KMS-11 (cell line): Measurements from ENCODE around the gene SORCS2.

Experiments
- H2AFZ ChIP-seq: fragments of 200-600 bp; sonication (generic); 2 replicates; pipeline ENCODE4 v1.6.1; 2016; ENCODE audit warnings: antibody characterized with exemption, mixed run types, low read depth
- H3K27ac ChIP-seq: fragments of 200-600 bp; sonication (generic); 2 replicates; pipeline ENCODE4 v1.6.1; 2016; ENCODE audit warnings: mild to moderate bottlenecking, mixed run types
- H3K27me3 ChIP-seq: fragments of 200-600 bp; sonication (generic); 2 replicates; pipeline ENCODE4 v1.6.1; 2017; ENCODE audit warnings: mild to moderate bottlenecking, low read depth, mixed run types, moderate library complexity; ENCODE audit not compliant: insufficient read depth
- H3K36me3 ChIP-seq: fragments of 200-600 bp; sonication (generic); 2 replicates; pipeline ENCODE4 v1.6.1; 2017; ENCODE audit warnings: mild to moderate bottlenecking, mixed run types; ENCODE audit not compliant: insufficient read depth
- H3K4me1 ChIP-seq: fragments of 200-600 bp; sonication (generic); 2 replicates; pipeline ENCODE4 v1.6.1; 2016; ENCODE audit warnings: mild to moderate bottlenecking, low read depth, mixed run types; ENCODE audit not compliant: poor library complexity, severe bottlenecking
- H3K4me2 ChIP-seq: fragments of 200-600 bp; sonication (generic); 2 replicates; pipeline ENCODE4 v1.7.0; 2016; ENCODE audit warnings: mild to moderate bottlenecking, mixed run types
- H3K4me3 ChIP-seq: fragments of 200-600 bp; sonication (generic); IDR thresholded peaks from 2 replicates; pipeline ENCODE4 v1.6.1; 2017; ENCODE audit warnings: low read depth, low read length, mixed read lengths; ENCODE audit not compliant: insufficient read depth
- H3K79me2 ChIP-seq: fragments of 200-600 bp; sonication (generic); 2 replicates; pipeline ENCODE4 v1.6.1; 2016; ENCODE audit warnings: low read depth, mixed run types; ENCODE audit not compliant: insufficient read depth
- H3K9ac ChIP-seq: fragments of 200-600 bp; sonication (generic); 2 replicates; pipeline ENCODE4 v1.6.1; 2016; ENCODE audit warnings: mild to moderate bottlenecking, mixed run types
- H4K20me1 ChIP-seq: fragments of 200-600 bp; sonication (generic); 2 replicates; pipeline ENCODE4 v1.6.1; 2016; ENCODE audit warnings: mild to moderate bottlenecking, mixed run types; ENCODE audit not compliant: insufficient read depth
- CTCF ChIP-seq: fragments of 200-600 bp; sonication (generic); conservative IDR thresholded peaks from 2 replicates; pipeline ENCODE4 v1.6.1; 2017; ENCODE audit warnings: low read depth, mild to moderate bottlenecking, antibody characterized with exemption, low read length, moderate library complexity, mixed read lengths

Gene SORCS2

GRCh38 chr4:7547368-7548040, 355.2 kb downstream of the SORCS2 start:
- Histone ChIP-seq H3K9ac (no peak overlapping the region), H3K27me3 (no peaks in the 10 kb centered on the region), H2AFZ (no peak overlapping the region), H4K20me1 (no peaks in the 10 kb centered on the region), H3K4me2 (no peak overlapping the region), H3K27ac (no peak overlapping the region), H3K4me3 (no peak overlapping the region), H3K4me1 (no peaks in the 10 kb centered on the region), H3K36me3 (no peaks in the 10 kb centered on the region), H3K79me2 (no peaks in the 10 kb centered on the region)
- TF ChIP-seq CTCF = no peak

- Histone ChIP-seq H3K36me3 (no peaks in the 10 kb centered on the region), H2AFZ (no peak overlapping the region), H3K9ac (no peak overlapping the region), H3K79me2 (no peaks in the 10 kb centered on the region), H3K27me3 (no peaks in the 10 kb centered on the region), H3K4me3 (no peak overlapping the region), H3K4me2 (no peak overlapping the region), H3K27ac (no peak overlapping the region), H4K20me1 (no peaks in the 10 kb centered on the region), H3K4me1 (no peaks in the 10 kb centered on the region)
- TF ChIP-seq CTCF = no peak
These were observed 357.5 kb downstream of the SORCS2 start for GRCh38 chr4:7549866-7550265.

GRCh38 chr4:7552466-7552865, 360.1 kb downstream of the SORCS2 start:
- Histone ChIP-seq H3K36me3 (no peaks in the 10 kb centered on the region), H3K27me3 (no peaks in the 10 kb centered on the region), H3K9ac (no peak overlapping the region), H3K4me2 (no peak overlapping the region), H2AFZ (no peak overlapping the region), H3K4me1 (no peaks in the 10 kb centered on the region), H3K4me3 (no peak overlapping the region), H3K27ac (no peak overlapping the region), H3K79me2 (no peaks in the 10 kb centered on the region), H4K20me1 (no peaks in the 10 kb centered on the region)
- TF ChIP-seq CTCF = no peak

- no peak overlapping the region for H3K4me3 ChIP-seq
- H3K27me3 ChIP-seq = no peaks in the 10 kb centered on the region
- H3K27ac ChIP-seq = no peak overlapping the region
- H2AFZ ChIP-seq = no peak overlapping the region
- no peak for TF ChIP-seq CTCF
- H4K20me1 ChIP-seq = no peaks in the 10 kb centered on the region
- no peak overlapping the region for H3K4me2 ChIP-seq
- H3K9ac ChIP-seq = no peak overlapping the region
- H3K36me3 ChIP-seq = no peaks in the 10 kb centered on the region
- no peaks in the 10 kb centered on the region for H3K4me1 ChIP-seq
- no peaks in the 10 kb centered on the region for H3K79me2 ChIP-seq
These were observed 360.9 kb downstream of the SORCS2 start for GRCh38 chr4:7553280-7553679.
